ENCODE results near the gene SH3BP4. TPM values are rescaled to one million over a fixed set of nuclear protein-coding genes. Genes with fewer than 3 reads are reported as not detected.

SH3BP4 gene
- total and polyA plus RNA-seq, 2 donors (not counting 1 experiment from before 2014, with no cell fraction given), result 1.00 to 1.3 TPM

GRCh38 chr2:234957834-234958135, 6.0 kb downstream of the SH3BP4 start:
- Histone ChIP-seq H3K36me3 (replicated peaks in 1 of 2; ENCODE audit: control extremely low read depth in 1 of 2, control insufficient read depth in 1 of 2, extremely low read depth in 1 of 2, insufficient read depth in 2 of 2, low read length in 1 of 2) (no peaks in the 10 kb centered on the region), H3K4me1 (ENCODE audit: control insufficient read depth in 2 of 2, insufficient read depth in 2 of 2, low read length in 2 of 2) (peaks cover 3 to 5% of the 10 kb centered on the region in 2 donors), H3K9me3 (ENCODE audit: control extremely low read depth in 1 of 3, control insufficient read depth in 2 of 3, insufficient read depth in 1 of 3, low read length in 2 of 3) (no peaks in the 10 kb centered on the region), H3K27me3 (replicated peaks in 1 of 4; ENCODE audit: control extremely low read depth in 1 of 4, control insufficient read depth in 3 of 4, insufficient read depth in 4 of 4, low read length in 3 of 4) (peaks cover 0 to 20% (median 4%) of the 10 kb centered on the region in 4 experiments), H4K20me1 (ENCODE audit: control insufficient read depth, insufficient read depth, low read length, poor library complexity, severe bottlenecking) (no peaks in the 10 kb centered on the region), H3K4me2 (replicated peaks; ENCODE audit: low read depth, low read length, poor library complexity, severe bottlenecking) (no peak overlapping the region), H3K9ac (ENCODE audit: low read length) (no peak overlapping the region), H3K79me2 (ENCODE audit: control insufficient read depth, insufficient read depth, low read length) (no peaks in the 10 kb centered on the region), H3K4me3 (ENCODE audit: control extremely low read depth in 1 of 5, extremely low read depth in 1 of 5, insufficient read depth in 1 of 5, low read depth in 2 of 5, low read length in 4 of 5) (no peak overlapping the region), H3K27ac (ENCODE audit: low read length in 2 of 2) (no peak overlapping the region), H2AFZ (ENCODE audit: insufficient read depth, low read depth, low read length, poor library complexity, severe bottlenecking) (no peak overlapping the region)
- Mint-ChIP-seq H3K27me3 (peaks cover 36% of the 10 kb centered on the region), H3K27ac (no peak overlapping the region), H3K4me1 (peaks cover 5% of the 10 kb centered on the region), H3K4me3 (no peak overlapping the region), H3K9me3 (ENCODE audit: insufficient read depth) (no peaks in the 10 kb centered on the region)
- intact Hi-C loops (cut with micrococcal nuclease), result loop anchor here (10.0 kb wide), 1 partner anchor 87 kb away; no protein-coding TSS in a partner anchor
- ATAC-seq (ENCODE audit: low read depth) (no peak), DNase-seq (no peak)
- ChIA-PET CTCF (no interaction called here), POLR2A (no interaction called here)
- TF ChIP-seq EZH2 (IDR thresholded peaks at IDR 0.05; ENCODE audit: borderline replicate concordance, insufficient read depth, low read depth, low read length, poor library complexity, severe bottlenecking) (no peak), CTCF (IDR thresholded peaks at IDR 0.05) (no peak)
- WGBS (ENCODE audit: insufficient coverage), result 75% methylated on average over 1 of the region's 3 CpGs

DNA sequence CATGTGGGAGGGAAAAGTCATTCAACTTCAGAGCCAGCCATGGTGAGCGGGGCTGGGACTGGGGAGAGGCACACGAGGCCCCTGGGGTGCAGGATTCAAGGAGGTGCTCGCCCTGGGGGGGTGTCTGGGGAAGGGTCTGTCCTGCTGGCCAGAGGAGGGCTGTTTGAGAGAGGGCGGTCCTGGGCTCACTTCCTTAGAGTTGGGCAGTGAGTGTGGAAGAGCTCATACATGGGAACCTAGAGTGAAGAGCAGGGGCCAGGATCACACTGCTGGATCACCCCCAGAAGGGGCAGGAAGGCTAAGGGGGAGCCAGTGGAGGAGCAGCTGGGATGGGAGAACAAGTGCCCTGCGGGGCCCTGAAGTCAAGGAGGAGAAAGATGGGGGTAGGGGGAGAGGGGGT, 6.5 kb downstream of the SH3BP4 start:
- Histone ChIP-seq H3K4me1 (ENCODE audit: control insufficient read depth in 2 of 2, insufficient read depth in 2 of 2, low read length in 2 of 2) (peaks cover 0 to 2% of the 10 kb centered on the region in 2 donors), H4K20me1 (ENCODE audit: control insufficient read depth, insufficient read depth, low read length, poor library complexity, severe bottlenecking) (no peaks in the 10 kb centered on the region), H3K9ac (ENCODE audit: low read length) (no peak overlapping the region), H3K27me3 (replicated peaks in 1 of 4; ENCODE audit: control extremely low read depth in 1 of 4, control insufficient read depth in 3 of 4, insufficient read depth in 4 of 4, low read length in 3 of 4) (peaks cover 0 to 15% (median 2%) of the 10 kb centered on the region in 4 experiments), H3K4me2 (replicated peaks; ENCODE audit: low read depth, low read length, poor library complexity, severe bottlenecking) (no peak overlapping the region), H3K27ac (ENCODE audit: low read length in 2 of 2) (no peak overlapping the region), H3K79me2 (ENCODE audit: control insufficient read depth, insufficient read depth, low read length) (no peaks in the 10 kb centered on the region), H3K9me3 (ENCODE audit: control extremely low read depth in 1 of 3, control insufficient read depth in 2 of 3, insufficient read depth in 1 of 3, low read length in 2 of 3) (no peaks in the 10 kb centered on the region), H2AFZ (ENCODE audit: insufficient read depth, low read depth, low read length, poor library complexity, severe bottlenecking) (no peak overlapping the region), H3K4me3 (ENCODE audit: control extremely low read depth in 1 of 5, extremely low read depth in 1 of 5, insufficient read depth in 1 of 5, low read depth in 2 of 5, low read length in 4 of 5) (no peak overlapping the region), H3K36me3 (replicated peaks in 1 of 2; ENCODE audit: control extremely low read depth in 1 of 2, control insufficient read depth in 1 of 2, extremely low read depth in 1 of 2, insufficient read depth in 2 of 2, low read length in 1 of 2) (no peaks in the 10 kb centered on the region)
- H3K4me1 Mint-ChIP-seq, result no peaks in the 10 kb centered on the region
- intact Hi-C loops (cut with micrococcal nuclease), result loop anchor here (10.0 kb wide), 1 partner anchor 86 kb away; no protein-coding TSS in a partner anchor
- TF ChIP-seq EZH2 (IDR thresholded peaks at IDR 0.05; ENCODE audit: borderline replicate concordance, insufficient read depth, low read depth, low read length, poor library complexity, severe bottlenecking), result no peak
- no peak for TF ChIP-seq CTCF (IDR thresholded peaks at IDR 0.05)
- H3K27ac Mint-ChIP-seq, result no peak overlapping the region
- CTCF ChIA-PET, result no interaction called here
- no peaks in the 10 kb centered on the region for H3K9me3 Mint-ChIP-seq (ENCODE audit: insufficient read depth)
- no peak overlapping the region for H3K4me3 Mint-ChIP-seq
- POLR2A ChIA-PET, result no interaction called here
- ATAC-seq (ENCODE audit: low read depth), result no peak
- peaks cover 31% of the 10 kb centered on the region for H3K27me3 Mint-ChIP-seq
- WGBS (ENCODE audit: insufficient coverage), result 81% methylated on average over 5 of the region's 5 CpGs
- DNase-seq, result no peak
